Left ventricle myocardium inferior (tissue), 1 donor: Measurements from ENCODE around the gene MSI1. TPM values are rescaled to one million over a fixed set of nuclear protein-coding genes. Genes with fewer than 3 reads are reported as not detected.
A peak's percentile ranks its signal among the peaks of the same experiment; 100 is the strongest.

Experiments
- DNase-seq: peaks from one replicate; pipeline ENCODE4 v3.0.0-alpha.2; 2020
- H3K27ac ChIP-seq: fragments of 200-600 bp; replicated peaks from 2 replicates; pipeline ENCODE4 v1.8.0; 2021
- H3K27me3 ChIP-seq: fragments of 200-600 bp; 2 replicates; pipeline ENCODE4 v1.8.0; 2021; ENCODE audit warnings: low read depth
- H3K36me3 ChIP-seq: fragments of 200-600 bp; 2 replicates; pipeline ENCODE4 v1.8.0; 2021
- H3K4me1 ChIP-seq: fragments of 200-600 bp; 2 replicates; pipeline ENCODE4 v1.8.0; 2021
- H3K4me3 ChIP-seq: fragments of 200-600 bp; 2 replicates; pipeline ENCODE4 v1.8.0; 2021; ENCODE audit warnings: mild to moderate bottlenecking, moderate library complexity
- H3K9me3 ChIP-seq: fragments of 200-600 bp; replicated peaks from 2 replicates; pipeline ENCODE4 v1.8.0; 2021
- intact Hi-C: fragments of 100-400 bp; cut with micrococcal nuclease; formaldehyde crosslinking; loops from one replicate; pipeline ENCODE4 v1.11.0; 2022
- total RNA-seq: library from RNA; stranded (reverse); fragmentation: NEBNext Ultra II Directional; extraction: Animal tissue kit (Norgen Biotek cat#: 25700); gene quantifications from one replicate; pipeline ENCODE4 v1.2.1, GENCODE V29; 2021
- TF ChIP-seq, protein P1 (sequence below): fragments of 200-600 bp; IDR thresholded peaks from 2 replicates; pipeline ENCODE4 v1.8.0; 2021; ENCODE audit warnings: antibody characterized with exemption, mild to moderate bottlenecking, borderline replicate concordance
- donor health status: DM: no; HTN: yes; CAD: no; lungs with severe emphysema.

The MSI1 gene
- total RNA-seq, 1 donor from 2014 or later, result 4.8 TPM

DNA sequence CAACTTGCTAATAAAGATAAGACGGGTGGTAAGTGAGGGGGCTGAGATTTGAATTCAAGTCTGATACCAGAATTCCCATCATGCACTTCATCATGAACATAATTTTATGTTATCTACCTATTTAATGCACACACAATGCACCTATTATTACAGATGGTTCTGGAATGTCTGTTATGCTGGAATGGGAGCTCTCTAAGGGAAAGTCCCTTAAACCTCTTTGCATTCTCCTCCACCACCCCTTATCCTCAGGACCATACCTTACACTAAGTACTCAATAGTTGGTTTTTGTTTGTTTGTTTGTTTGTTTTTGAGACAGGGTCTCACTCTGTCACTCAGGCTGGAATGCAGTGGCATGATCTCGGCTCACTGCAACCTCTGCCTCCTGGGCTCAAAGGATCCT, 7.0 kb upstream of the MSI1 start:
- TF ChIP-seq, protein P1, sequence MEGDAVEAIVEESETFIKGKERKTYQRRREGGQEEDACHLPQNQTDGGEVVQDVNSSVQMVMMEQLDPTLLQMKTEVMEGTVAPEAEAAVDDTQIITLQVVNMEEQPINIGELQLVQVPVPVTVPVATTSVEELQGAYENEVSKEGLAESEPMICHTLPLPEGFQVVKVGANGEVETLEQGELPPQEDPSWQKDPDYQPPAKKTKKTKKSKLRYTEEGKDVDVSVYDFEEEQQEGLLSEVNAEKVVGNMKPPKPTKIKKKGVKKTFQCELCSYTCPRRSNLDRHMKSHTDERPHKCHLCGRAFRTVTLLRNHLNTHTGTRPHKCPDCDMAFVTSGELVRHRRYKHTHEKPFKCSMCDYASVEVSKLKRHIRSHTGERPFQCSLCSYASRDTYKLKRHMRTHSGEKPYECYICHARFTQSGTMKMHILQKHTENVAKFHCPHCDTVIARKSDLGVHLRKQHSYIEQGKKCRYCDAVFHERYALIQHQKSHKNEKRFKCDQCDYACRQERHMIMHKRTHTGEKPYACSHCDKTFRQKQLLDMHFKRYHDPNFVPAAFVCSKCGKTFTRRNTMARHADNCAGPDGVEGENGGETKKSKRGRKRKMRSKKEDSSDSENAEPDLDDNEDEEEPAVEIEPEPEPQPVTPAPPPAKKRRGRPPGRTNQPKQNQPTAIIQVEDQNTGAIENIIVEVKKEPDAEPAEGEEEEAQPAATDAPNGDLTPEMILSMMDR, result no peak
- H3K27me3 ChIP-seq, result peaks cover 53% of the 10 kb centered on the region
- H3K36me3 ChIP-seq, result no peaks in the 10 kb centered on the region
- no peak for DNase-seq
- peaks cover under 1% of the 10 kb centered on the region for H3K4me1 ChIP-seq
- intact Hi-C loops, result no loop called here
- H3K27ac ChIP-seq, result no peak overlapping the region
- H3K4me3 ChIP-seq, result no peak overlapping the region
- no peaks in the 10 kb centered on the region for H3K9me3 ChIP-seq

DNA sequence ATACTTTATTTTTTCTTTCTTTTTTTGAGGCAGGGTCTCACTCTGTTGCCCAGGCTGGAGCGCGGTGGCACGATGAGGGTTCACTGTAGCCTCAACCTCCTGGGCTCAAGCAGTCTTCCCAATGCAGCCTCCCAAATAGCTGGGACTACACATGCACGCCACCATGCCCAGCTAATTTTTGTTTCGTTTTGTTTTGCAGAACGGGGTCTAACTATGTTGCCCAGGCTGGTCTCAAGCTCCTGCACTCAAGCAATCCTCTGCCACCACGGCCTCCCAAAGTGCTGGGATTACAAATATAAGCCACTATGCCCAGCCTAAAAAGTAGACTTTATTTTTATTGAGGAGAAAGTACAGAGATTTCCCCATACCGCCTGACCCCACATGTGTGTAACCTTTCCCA, 4.7 kb upstream of the MSI1 start:
- TF ChIP-seq, protein P1, result no peak
- H3K4me3 ChIP-seq, result no peak overlapping the region
- H3K27me3 ChIP-seq, result peaks cover 72% of the 10 kb centered on the region
- H3K36me3 ChIP-seq, result no peaks in the 10 kb centered on the region
- H3K9me3 ChIP-seq, result no peaks in the 10 kb centered on the region
- peaks cover 9% of the 10 kb centered on the region for H3K4me1 ChIP-seq
- DNase-seq, result no peak
- intact Hi-C loops, result no loop called here
- H3K27ac ChIP-seq, result no peak overlapping the region

DNA sequence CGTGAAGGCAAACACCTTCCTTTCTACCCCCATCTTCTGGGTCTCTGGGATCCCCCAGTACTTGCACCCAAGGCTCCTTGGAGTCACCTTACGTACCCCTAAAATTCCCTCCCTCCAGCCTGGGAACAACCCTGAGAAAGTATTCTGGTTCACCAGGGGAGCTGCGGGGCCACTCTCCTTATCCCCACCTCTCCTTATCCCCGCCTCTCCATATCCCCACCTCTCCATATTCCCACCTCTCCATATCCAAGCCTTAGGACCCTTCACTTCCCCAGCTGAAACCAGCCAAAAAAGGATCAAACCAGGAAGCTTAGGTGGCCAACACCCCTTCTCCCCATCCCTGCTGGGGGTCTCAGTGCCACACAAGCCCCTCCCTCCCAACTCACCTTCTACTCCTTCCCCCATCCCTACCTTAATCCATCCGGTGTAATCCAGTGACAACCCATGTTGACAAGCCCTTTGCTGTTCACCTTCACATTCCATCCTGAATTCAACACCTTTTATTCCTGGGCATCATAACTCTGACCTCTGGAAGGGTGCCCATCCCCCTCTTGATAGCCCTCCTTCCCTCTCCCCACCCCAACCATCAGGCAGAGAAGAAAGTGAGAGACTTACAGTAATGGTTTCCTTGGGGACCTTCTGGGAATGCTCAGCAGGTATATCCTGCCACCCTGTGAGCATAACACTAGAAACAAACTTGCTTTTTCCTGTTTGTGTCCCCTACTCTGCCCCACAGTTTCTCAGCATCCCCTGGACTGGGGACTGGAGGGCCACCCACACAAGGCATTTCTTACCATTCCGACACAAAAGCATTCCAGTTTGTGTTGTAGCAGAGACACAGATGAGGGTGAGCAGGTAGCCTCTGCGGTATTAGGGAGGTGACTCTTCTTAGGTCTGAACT, 1.6 kb upstream of the MSI1 start:
- intact Hi-C loops, result no loop called here
- Histone ChIP-seq H3K4me3 (no peak overlapping the region), H3K9me3 (no peaks in the 10 kb centered on the region), H3K36me3 (no peaks in the 10 kb centered on the region), H3K27ac (no peak overlapping the region), H3K27me3 (peaks cover 72% of the 10 kb centered on the region), H3K4me1 (peaks cover 26% of the 10 kb centered on the region)
- TF ChIP-seq, protein P1, result no peak
- no peak for DNase-seq

DNA sequence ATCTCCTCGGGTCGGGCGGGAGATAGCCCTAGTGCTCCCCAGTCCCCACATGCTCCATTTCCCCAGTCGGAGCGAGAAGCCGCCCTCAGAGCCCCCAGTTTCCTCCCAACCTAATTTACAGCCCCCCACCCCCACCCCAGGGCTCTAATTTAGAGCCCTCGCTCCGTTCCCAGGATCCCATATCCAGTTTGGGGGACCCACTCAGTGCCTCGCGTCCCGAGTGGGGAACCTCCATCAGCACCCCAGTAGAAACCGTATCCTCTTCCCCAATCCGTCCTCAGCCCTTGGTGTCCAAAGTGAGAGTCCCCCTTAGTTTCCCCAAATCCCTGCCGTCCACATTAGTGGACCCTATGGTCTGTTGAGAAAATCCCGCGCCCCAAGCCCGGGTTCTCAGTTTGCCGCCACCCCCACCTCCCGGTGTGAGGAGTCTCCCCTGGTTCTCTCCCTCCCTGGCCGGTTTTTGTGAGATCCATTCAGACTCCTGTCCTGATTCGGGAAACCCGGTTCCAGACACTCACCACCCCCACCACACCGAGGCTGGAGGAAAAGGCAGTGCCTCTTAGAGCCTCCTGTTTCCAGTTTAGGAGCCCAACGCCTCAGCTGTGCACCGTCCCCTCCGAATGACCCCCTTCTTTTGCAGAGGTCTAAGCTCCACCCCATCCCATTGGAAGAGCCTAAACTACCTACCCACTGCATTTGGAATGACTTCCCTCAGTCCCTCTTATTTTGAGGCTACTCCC, 809 bp upstream of the MSI1 start:
- TF ChIP-seq, protein P1, result no peak

DNA sequence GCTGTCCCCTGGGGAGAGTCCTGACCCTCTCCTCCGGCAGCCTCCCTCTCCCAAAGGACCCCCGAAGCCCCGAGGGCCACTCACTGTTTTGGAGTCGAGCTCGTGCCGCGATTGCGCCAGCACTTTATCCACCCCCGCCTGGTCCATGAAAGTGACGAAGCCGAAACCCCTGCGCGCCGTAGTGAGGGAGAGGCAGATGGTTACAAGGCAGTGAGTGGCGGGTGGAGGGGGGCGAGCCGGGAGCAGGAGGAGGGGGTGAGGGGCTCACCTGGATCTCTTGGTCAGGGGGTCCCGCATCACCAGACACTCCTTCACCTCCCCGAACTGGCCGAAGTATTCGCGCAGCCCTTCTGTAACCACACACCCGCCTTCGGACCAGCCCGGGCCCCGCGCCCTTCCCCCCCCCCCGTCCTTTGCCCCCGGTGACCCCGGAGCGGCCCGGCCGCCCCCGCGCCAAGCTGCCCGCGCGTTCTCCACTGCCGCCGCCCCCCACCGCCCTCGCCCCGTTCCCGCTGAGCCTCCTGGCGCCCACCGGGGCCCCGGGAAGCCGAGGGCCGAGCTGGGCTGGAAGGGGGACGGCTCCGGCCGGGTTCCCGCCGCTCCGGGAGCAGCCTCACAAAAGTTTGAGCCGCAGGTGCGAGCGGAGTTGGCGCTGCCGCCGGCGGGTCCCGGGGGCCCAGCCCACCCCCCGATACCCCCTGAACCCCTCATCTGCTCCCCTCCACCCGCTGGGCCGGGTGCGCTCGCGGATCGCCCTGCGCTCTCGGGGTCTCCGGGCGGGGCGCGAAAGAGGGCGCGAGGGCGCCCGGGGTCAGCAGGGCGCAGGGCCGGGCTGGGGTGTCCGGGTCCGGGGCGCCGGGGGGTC, 808 bp downstream of the MSI1 start:
- Histone ChIP-seq H3K27ac (peak overlapping the region; percentile 52), H3K4me3 (peak overlapping the region; percentile 75), H3K4me1 (peaks cover 26% of the 10 kb centered on the region), H3K9me3 (no peaks in the 10 kb centered on the region), H3K36me3 (no peaks in the 10 kb centered on the region), H3K27me3 (peaks cover 54% of the 10 kb centered on the region)
- intact Hi-C loops, result no loop called here
- DNase-seq, result no peak
- TF ChIP-seq, protein P1, result no peak

More for the DNA sequence above, 809 bp upstream of the MSI1 start:
- Histone ChIP-seq H3K4me1 (peaks cover 26% of the 10 kb centered on the region), H3K27me3 (peaks cover 67% of the 10 kb centered on the region), H3K9me3 (no peaks in the 10 kb centered on the region), H3K27ac (no peak overlapping the region), H3K4me3 (peak overlapping the region; percentile 75), H3K36me3 (no peaks in the 10 kb centered on the region)
- DNase-seq, result no peak
- intact Hi-C loops, result no loop called here
